KBM-7 (cell line): ENCODE data around the gene PRIM1.

ENCODE experiments used
- DNase-seq: peaks from one replicate; pipeline ENCODE4 v3.0.0-alpha.2; 2015
- in situ Hi-C: fragments of 300-500 bp; cut with MboI; formaldehyde crosslinking; loops from 2 replicates; pipeline ENCODE4 v1.14.3; 2020; ENCODE audit warnings: low sequenced_read_pairs, low pct_unique_long_range_greater_than_20kb, mixed read lengths

The PRIM1 gene

DNA sequence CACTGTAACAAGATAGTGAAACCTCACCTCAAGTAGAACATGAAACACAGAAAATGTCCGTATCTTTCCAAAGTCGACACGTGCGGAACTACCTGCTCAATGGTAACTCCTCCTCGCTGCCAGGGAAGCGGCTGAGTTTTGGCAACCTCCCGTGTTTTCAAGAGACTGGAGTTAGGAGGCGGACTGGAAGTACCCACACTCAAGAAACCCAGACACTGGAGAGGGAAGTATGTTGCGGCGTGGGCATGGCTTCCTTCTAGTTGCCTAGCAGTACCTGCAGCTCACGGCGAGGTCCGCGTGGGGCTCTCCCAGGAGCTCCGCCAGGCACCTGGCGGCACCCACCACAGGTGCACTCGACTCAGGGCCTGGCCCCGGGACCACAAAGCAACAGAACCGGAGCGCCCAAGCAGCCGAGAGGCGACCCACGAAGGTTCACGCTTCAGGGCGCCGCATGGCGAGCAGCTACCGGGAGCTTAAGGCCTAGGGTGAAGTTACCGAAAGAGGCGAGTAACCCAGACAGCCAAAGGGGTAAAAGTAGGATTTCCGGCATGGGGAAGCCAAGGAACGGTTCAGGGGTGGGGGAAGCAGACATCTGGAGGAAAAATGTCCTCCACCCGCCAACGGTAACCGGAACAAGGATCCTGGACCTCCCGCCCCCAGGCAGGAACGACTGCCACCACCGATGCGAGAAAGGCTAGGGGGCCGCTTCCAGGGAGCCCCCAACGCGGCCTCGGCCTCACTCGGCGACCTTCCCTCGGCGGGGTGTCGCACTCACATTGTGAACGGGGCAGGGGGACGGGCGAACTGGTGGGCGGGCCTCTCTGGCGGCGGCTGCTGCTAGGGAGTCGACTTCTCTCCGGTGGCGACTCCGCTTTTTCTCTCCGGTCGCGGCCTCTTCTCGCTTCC lies 64.6 kb downstream of the PRIM1 start:
- in situ Hi-C loops = no loop called here
- peak; percentile 69 for DNase-seq

DNA sequence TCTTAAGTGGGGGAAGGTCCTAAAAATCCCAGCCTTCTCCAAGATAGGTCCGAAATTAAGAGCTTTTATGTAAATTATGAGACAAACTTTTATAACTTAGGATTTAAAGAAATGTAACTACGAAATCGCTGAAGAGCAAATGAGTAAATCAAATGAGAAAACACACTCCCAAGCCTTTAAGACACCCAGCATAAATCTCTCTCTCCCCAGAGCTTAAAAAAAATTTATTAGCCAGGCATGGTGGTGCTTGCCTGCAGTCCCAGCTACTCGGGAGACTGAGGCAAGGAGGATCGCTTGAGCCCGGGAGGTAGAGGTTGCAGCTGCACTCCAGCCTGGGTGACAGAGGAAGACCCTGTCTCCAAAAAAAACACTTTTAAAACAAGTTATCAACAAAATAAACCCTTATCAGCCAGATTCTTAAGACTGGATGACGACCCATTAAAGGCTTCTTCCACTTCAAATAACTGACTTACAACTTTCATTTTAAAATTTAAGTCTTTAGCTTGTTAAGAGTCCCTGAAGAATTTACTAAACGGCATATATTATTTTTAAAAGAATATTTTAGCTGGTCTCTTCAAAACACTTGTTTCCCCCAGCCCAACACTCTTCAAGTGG lies 67.3 kb downstream of the PRIM1 start:
- DNase-seq = peak; percentile 60
- in situ Hi-C loops = no loop called here

DNA sequence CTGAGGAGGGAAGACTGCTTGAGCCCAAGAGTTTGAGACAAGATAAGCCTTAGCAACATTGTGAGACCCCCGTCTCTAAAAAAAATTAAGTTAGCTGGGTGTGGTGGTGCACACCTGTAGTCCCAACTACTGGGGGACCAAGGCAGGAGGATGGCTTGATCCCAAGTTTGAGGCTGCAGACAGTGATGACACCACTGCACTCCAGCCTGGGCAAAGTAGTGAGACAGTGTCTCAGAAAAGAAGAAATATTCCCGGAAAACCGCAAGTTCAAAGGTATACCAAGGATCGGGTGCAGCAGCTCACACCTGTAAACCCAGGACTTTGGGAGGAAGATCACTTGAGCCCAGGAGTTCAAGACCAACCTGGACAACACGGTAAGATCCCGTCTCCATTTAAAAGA lies 69.8 kb downstream of the PRIM1 start:
- in situ Hi-C loops = no loop called here
- DNase-seq = no peak
